Activated CD4-positive, alpha-beta T cell treated with anti-CD3 and anti-CD28 coated beads for 48 hours (primary cell): ENCODE measurements around the gene EEF1AKMT2.
"Not testable (repeated sequence)": the region's sequence is repeated elsewhere in the genome, so short reads cannot be mapped to it uniquely, and the experiment has no call there.

ENCODE experiments used
- DNase-seq: peaks from one replicate; pipeline ENCODE4 v3.0.0-alpha.2; 2020

The EEF1AKMT2 gene

DNA sequence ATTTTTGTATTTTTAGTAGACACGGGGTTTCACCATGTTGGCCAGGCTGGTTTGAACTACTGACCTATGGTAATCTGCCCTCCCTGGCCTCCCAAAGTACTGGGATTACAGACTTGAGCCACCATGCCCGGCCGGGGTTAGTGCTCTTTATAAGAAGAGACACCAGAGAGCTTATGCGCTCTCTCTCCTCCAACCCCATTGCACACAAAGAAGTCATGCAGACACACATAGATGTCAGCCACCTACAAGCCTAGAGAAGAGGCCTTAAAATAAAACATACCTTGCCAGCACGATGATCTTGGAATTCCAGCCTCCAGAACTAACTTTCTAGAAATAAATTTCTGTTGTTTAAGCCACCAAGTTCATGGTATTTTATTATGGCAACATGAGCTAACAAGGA, 37.5 kb downstream of the EEF1AKMT2 start:
- DNase-seq = no peak

DNA sequence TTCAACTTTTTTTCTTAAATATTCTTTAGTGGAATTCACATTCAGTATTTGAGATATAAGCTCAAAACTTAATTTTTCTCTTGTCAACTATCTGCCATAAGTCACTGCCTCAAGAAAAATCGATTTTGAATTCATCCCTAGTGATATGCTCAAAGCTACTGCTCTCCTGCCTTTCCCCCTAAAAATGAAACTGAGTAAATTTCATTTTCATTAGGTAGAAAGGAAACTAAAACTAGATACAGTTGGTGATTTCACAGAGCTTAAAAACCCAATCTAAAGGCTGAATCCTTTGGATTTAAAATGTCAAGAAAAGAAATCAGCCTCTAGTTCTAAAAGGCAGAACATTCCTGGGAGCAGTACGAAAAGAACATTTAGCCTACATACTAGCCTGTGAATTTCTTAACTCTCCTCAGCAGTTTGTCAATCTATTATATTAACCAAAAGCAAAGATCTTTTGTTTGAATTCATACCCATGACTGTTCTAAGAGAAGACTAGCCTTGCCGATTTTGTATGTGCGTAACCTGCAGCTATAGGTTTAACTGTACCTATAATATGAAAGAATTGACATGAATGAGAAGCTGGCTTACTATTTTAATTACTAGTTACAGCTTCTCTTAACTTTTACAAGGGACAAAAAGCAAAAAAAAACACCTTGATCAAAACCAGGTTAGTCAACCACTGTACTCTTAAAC, 42.6 kb downstream of the EEF1AKMT2 start:
- no peak for DNase-seq

DNA sequence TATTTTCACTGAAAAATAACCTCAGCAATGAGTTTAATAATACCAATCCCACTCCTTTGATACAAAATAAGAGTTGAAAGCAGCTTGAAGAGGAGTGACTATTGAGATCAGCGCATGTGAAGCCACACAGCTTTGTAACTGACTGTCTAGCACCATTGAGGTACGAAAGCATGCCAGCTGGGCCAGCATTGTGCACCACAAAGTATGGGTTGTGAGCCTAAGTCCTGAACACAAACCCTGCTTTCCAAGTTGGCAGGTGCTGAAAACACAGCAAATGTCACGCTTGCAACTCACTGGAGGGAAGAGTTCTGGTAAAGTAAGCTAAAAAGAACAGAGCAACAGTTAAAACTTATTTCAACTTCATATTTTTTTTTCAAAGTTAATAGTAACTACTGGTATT, 43.5 kb downstream of the EEF1AKMT2 start:
- no peak for DNase-seq

DNA sequence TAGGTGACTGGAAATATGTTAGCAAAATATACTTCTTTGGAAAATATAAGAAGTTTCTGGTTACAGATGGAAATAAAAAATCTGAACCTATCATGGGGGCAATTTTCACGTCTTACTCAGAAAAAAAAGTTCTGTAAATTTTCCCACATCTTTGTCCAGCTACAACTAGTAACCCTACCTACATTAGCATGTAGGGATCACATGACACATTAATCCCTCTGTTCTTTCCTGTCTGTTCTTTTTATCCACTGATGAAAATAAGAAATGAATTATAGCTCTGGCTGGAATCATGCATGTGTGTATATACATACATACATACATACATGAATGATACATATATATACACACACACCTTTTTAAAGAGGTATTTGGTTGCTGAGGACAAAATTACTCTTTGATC, 43.9 kb downstream of the EEF1AKMT2 start:
- no peak for DNase-seq

DNA sequence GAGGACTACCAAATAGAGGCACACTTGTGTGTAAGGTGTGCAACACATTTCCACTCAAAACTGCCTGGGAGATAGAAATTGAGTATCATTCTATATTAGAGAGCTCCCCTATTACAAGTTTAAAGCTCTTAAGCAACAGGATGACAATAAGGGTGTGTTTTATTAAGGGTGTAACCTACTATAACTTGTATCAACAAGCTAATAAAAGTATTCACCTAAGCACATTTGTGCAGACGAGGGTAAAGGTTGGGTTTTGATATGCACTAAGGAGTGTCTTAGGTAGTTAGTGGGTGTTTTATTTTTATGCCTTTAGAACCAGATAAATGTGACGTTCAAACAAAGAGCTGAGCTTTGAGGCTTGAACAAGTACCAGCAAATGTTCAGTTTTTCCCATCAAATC, 44.7 kb downstream of the EEF1AKMT2 start:
- no peak for DNase-seq

DNA sequence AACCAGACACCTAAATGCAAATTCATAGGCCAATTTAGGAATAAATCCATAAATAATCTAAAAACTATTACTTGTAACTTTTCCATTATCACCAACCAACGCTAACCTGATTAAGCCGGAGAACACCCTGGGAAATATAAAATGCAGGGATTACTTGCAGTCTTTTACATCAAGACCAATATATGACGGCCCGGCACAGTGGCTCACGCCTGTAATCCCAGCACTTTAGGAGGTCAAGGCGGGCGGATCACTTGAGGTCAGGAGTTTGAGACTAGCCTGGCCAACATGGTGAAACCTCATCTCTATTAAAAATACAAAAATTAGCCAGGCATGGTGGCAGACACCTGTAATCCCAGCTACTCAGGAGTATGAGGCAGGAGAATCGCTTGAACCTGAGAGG, 45.2 kb downstream of the EEF1AKMT2 start:
- not testable (repeated sequence) for DNase-seq

DNA sequence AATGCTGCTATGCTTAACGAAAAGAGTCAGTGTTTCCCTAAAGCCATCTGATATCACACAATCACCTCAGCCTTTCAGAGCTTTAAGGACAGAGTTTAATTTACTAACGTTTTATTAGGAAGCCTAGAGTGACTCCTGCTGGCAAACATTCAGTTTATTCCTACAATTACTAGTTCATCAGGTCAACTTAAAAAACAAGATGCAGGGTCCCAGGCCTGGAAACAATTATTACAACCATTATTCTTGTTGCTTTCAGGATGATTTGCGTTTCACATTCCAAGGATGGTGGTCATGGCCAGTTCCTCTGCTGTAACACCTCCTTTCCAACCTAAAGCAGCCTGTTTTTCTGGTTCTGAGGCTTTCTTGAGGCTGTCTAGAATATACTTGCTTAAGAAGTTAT, 46.0 kb downstream of the EEF1AKMT2 start:
- DNase-seq = no peak

DNA sequence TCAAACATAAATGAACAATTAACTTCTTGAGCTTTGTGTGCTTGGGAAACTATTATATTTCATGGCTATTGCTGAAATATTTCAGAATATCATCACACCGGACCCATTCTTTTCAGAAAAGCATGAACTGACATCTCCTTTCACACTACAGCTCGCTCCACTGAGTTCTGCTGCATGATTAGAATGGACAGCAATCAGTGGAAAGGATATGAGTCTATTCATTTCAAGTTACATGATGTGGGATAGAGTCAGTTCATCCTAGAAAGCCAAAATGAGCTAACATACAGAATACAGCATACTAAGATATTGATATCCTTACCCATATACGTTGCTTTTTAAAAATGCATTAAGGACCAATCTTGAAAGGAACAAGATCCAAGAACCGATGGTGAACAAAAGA, 46.4 kb downstream of the EEF1AKMT2 start:
- no peak for DNase-seq

DNA sequence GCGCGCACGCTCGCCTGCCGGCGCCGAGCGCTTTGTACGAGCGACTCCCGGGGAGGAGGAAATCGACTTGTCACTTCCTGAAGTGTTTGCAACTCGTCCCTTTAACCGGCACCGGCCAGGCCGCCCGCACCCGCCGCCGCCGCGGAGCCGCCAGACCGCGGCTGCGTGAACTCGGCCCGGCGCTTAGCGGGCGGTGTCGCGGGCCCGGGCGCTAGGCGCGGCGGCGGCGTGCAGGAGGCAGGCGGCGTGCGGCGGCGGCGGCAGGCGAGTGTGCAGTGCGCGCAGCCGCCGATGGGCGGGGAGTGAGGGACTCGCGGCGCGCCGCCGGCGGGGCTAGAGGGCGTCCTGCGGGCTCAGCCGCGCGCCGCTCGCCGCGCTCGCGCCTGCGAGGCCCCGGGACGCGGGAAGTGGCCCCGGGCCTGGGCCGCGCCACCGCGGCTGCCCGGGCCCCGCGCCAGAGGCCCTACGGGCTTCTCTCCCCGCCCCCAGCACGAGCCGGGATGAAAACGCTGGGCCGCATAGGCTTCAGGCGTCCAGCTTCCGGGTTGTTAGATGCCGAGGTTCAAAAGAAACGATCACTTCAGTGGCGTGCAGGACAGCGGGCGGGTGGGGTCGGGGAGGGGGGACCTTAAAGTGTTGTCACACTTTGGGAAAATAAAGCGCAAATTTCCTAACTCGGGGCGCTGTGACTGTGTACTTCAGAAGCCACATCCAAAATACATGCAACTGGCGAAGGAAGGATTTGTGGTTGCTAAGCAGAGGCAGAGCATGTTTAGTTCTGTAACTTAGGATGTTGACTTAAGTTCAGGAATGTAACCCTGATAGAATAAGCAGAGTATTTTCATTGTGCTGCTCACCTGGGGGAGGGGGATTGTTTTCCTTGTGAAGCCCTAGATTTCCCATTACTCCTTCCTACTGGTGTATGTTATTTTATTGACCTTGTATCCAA, 47.3 kb downstream of the EEF1AKMT2 start, which contains the start of gene FAM53B:
FAM53B (minus strand) TSS at position 277 of the 949 bp plus-strand sequence. CDS start 37,665 bp downstream, outside the sequence.
- peak; percentile 84 for DNase-seq

DNA sequence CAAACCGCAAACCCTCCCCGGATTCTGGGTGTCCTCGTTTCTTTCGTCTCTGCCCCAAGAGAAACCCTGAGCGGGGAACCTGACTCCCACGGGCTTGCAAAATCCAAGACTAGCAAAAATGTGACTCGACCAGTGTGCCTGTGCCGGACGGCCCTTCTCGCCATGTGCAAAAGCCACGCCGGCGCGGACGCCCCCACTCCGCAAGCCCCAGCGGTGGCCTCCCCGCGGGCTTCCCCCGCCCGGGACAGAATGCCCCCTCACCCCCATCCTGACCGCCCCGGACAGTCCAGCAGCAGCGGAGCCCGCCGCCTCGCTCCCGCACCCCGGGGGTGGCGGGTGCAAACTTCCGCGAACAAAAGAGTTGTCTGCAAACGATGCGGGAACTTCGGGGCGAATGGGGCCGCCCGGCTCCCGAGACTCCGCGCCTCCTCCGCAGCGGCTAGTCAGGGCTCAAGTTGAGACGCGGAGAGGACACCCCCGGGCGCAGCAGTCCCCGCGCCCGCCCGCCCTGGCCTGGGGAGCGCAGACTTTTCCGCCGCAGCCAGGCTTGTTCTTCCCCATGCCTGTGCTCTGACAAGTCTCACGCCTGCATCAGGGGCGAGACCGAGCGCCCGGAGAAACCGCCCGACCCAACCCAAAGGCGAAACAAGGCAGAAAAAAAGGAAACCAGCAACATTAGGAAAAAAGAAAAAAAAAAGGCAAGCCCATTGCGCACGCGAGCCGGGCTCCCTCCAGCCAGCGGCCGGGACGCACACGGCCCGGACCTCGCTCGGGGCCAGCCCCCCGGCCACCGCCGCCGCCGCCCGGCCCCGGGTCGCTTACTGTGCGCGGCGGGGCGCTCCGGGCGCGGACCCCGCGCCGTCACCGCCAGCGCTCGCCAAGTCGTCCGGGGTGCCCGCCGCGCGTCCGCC, 48.2 kb downstream of the EEF1AKMT2 start:
- peak; percentile 42 for DNase-seq

DNA sequence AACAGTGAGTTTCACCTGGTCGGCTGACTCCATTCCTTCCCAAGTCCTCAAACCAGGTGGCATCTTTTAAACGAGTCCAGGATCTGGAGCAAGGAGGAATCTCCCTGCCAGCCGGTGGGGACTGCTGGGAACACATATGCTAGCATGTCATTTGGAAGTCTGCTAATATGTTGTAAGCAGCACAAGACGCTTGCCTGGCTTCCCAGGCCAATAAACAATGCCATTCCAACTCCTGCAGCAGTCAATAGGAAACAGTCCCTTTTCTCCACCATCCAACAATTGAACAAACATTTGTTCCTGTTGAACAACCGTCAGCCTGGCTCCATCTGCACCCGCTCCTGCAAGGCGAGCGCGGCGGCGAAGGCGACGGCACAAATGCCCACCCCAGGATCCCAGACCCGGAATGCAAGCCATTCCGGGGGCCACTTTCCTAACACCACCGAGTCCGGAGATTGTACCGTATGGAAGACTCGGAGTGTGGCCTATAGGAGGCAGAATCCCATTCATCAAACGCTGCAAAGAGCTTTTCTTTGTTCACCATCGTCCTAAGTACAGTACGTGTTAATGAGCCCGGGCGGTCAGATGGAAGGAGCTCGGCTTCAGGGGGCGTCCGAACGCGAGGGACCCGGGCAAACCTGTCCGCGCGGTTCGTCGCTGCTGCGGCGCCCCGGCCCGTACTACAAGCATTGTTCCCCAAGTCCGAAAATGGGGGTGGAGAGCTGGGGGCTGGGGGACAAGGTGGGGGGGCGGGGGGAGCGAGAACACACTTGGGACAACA, 49.1 kb downstream of the EEF1AKMT2 start:
- no peak for DNase-seq

DNA sequence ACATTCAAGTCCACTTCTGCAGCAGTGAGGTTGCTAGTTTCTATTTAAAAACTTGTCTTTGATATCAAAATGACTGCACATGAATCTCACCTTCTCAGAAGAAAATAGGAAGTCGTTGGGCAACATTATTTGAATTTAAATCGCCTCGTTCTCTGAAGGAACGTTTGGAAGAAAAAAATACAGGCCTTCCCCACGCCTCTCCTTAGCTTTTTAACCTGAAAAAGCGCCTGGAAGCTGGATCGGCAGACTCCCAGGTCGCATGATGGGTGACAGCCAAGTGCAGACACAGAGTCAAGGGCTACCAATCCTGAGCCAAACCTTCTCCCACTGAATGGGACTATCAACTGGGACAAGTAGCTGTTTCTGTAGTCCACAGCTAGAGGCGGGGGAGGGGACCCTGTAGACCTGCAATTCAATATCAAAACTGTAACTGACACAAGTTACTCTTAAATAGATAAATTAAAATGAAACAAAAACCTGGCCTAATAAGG, 49.7 kb downstream of the EEF1AKMT2 start:
- peak; percentile 46 for DNase-seq

DNA sequence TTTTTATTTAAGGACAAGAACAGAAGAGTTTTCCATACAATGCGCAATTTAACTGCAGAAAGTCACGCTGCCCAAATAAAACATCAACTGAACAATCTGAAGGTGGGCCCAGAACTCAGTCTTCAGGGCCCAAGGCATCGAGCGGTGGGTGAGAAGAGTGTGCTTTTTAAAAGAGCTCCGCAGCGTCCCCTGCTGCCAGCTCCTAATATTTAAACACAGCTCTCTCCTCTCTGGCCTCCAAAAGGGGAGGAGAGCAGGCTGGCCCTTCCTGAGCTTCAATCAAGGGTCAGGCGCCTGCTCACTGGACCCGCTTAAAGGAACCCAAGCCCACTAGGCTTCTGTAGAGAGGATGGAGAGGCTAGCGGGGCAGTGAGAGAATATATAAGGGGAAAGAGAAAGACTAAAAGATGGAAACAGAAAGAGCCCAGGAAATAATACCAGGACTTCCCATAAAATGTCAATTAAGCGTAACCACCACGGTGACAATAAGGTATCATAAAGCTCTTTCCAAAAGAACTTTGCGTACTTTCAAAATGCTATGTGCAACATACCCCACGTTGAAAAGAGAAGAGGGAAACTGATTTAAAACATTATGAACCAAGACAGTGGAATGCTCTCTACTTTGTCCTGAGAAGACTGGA, 50.3 kb downstream of the EEF1AKMT2 start:
- DNase-seq = peak; percentile 86

DNA sequence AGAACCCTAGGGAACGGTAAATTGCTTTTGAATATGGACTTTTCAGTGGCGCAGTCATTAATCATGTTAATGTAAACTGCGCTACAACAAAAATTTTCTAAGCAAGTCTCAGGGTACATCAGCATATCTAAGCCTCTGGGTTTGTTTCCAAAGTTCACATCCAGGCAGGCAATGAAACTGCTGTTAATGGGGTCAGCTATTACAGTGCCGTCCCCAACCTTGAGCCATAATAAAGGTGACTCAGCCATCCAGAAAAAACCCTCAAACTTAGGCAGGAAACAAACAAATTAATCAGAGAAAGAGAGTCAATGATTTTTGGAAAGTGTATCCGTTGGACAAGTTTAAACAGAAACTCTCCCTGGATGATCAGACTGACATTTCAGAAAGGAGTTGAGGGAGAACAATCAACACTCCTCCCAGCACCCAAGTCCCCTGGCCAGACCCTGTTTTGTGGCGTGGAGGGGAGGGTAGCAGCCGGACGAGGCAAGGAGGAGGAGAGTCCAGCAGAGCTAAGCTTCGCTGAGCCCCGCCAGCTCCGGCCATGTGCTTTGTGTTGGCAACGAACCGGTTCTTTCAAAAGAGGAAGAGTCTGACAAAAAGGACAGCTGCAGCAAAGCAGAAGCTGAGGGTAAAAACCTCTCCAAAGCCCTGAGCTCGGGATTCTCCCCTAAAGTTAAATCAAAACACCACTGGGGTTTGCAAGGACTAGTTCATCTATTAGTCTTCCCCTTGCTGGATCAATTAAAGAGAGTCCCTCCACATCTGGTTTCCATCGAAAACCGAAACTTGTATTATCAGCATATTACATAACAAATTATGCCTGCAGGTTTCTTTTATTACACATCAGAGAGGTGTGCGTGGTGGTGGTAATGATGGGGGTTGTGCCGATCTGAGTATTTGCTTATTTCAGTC, 51.1 kb downstream of the EEF1AKMT2 start:
- DNase-seq = no peak

DNA sequence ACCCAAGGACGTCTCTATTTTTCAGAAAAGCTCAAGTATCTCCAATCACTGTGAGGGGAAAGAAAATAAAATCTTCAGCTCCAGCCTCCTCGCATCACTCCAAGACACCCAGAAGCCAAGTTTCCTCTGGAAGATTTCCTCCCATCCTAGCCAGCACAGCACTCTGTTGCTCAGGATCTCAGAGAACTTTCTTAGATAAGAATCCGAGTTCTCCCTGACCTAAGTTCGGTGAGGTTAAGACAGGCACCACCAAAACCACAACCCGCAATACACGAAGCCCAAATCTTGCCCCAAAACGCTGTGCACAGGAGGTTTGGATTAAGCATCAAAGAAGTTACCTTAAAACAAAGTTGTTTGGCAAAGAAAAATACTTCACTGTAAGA, 51.7 kb downstream of the EEF1AKMT2 start:
- DNase-seq = no peak

DNA sequence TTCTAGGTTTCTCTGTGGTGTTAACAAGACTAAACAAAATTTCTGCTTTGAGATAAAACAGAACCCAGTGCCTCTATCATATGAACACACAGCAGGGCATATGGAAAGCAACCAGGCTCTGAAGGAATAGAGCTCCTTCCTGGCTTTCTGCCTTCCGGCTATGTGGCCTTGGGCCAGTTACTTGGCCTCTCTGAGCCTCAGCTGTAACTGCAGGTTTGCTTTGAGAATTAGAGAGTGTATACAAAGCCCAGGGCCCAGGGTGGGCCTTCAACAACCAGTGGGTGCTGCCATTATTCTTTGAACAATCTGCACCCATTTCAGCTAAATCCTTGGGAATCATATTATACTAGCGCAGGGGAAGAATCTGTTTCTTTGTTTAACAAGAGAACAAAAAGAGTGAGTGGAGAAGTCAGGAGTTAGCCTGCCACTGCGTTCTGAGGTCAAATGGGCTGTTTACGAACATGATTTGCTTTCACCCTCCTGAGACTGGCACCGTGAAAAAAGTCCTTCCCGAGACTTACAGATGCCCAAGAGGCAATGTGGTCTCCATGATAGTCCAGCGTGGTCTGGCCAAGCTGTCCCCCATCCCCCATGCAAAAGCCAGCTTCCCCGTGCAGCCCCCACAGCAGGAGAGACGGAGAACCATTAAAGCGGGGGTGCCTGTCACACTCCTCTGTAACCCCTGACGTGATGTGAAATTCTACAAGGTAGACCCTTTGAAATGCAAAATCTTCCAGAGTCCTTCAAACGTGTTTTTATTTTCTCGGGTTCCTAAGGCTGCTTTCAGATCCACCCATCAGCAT, 52.4 kb downstream of the EEF1AKMT2 start:
- DNase-seq = no peak

DNA sequence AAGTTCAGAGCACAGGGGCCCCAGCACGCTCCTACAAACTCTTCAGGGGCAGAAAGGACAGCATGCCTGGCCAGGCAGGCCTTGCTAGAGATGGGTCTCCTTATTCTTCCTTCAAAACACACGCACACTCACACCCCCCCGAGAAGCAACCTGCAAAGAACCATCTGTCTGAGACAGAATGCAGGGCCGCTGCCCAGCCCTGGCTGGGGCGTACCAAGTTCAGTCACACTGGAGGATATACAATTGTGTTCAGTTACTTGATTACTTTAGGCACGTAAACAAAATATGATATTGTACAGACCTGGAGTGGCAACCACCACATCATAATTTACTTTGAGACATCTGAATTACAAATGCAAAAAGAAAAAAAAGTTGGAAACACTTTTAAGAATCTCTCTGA, 53.2 kb downstream of the EEF1AKMT2 start:
- no peak for DNase-seq

DNA sequence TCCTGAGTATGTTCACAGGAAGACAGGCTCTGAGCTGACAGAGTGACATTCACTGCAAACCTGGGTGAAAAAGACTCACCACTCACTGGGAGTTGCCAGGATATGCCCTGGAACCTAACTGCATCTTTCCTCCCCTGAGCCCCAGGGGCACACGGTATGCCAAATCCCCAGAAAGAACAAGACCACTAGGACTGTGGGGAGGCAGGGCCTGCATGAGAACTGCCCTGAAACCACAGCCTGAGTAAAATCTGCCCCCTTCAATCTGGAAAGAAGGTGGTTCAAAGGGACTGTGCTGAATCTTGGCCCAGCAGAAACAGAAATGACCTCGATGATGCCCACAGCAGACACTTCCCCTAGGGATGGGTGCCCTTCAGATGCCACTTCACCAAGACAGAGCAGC, 54.0 kb downstream of the EEF1AKMT2 start:
- DNase-seq = no peak

DNA sequence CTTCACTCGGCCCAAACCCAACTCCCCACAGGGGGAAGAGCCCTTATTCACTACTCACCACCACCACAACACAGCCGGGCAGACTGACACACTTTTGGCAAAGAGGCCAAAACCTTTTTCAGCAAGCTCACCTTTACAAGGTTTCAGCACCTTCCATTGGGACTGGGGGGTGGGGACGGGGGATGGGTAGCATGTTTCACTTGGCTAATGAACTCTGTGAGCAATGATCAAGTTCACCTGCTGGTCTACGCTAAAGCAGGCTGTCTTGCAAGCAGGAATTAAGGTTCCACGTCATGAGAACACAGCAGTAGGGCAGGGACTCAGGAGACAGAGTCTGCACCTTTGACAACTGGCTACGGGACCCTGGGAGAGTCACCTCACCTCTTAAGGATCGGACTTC, 54.5 kb downstream of the EEF1AKMT2 start:
- no peak for DNase-seq
